ENCODE data around the gene ALK.

DNA sequence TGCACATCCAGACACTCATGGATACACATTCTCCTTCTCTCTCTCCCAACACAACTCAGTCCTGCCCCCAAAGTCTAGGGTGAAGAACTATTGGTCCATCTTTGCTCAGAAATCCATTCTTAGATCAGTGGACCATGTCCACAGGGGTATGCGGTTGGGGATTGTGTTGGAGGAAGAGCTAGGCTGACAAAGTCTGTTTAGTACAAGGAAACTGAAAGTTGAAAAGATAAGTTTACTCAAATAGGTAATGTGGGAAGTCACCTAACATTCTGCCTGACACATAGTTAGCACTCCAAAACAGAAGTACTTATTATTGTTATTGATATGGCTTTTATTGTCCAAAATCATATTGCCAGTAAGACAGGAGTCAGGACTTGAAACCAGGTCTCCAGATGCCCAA, 55.9 kb downstream of the ALK start:
- no peak for TF ChIP-seq POLR2A (IDR thresholded peaks at IDR 0.05)
- TF ChIP-seq, protein P1, sequence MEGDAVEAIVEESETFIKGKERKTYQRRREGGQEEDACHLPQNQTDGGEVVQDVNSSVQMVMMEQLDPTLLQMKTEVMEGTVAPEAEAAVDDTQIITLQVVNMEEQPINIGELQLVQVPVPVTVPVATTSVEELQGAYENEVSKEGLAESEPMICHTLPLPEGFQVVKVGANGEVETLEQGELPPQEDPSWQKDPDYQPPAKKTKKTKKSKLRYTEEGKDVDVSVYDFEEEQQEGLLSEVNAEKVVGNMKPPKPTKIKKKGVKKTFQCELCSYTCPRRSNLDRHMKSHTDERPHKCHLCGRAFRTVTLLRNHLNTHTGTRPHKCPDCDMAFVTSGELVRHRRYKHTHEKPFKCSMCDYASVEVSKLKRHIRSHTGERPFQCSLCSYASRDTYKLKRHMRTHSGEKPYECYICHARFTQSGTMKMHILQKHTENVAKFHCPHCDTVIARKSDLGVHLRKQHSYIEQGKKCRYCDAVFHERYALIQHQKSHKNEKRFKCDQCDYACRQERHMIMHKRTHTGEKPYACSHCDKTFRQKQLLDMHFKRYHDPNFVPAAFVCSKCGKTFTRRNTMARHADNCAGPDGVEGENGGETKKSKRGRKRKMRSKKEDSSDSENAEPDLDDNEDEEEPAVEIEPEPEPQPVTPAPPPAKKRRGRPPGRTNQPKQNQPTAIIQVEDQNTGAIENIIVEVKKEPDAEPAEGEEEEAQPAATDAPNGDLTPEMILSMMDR (IDR thresholded peaks at IDR 0.05) = no peak

Measured in thyroid gland (tissue), 4 donors.